ENCODE measurements around the gene ROM1.

- TF ChIP-seq EZH2 (IDR thresholded peaks at IDR 0.05; ENCODE audit: borderline replicate concordance, low read length) (no peak), CTCF (IDR thresholded peaks at IDR 0.05; ENCODE audit: low read length) (no peak)
Observed at GRCh38 chr11:62645946-62646824, 33.1 kb downstream of the ROM1 start, which contains the start of gene GANAB.
